K562 treated with DMSO at 1 percent for 12 hours (cell line): ENCODE data around the gene SGMS2. TPM values are rescaled to one million over a fixed set of nuclear protein-coding genes. Genes with fewer than 3 reads are reported as not detected.

Source experiments
- total RNA-seq: library from RNA; unstranded; fragments of 300-600 nt; gene quantifications from 2 replicates; pipeline ENCODE4 v1.2.3, GENCODE V29; 2022; ENCODE audit not compliant: insufficient read depth

Gene SGMS2
- total RNA-seq = not detected in 2 replicates

GRCh38 chr4:107824350-107825071, at the start of gene SGMS2:
TSS of gene SGMS2 (plus strand) at chr4:107824932. CDS start at chr4:107895554, 70,622 bp downstream.

GRCh38 chr4:107930821-107931774, 106.4 kb downstream of the SGMS2 start, which contains the start of gene CYP2U1:
TSS of gene CYP2U1 (plus strand) at chr4:107931549. CDS start at chr4:107931644, 95 bp downstream.

Other genes with a start within 250 kb of the SGMS2 start
- 38.4 and 63.7 TPM in 2 replicates for gene PAPSS1, start 104.7 kb upstream of the SGMS2 start, total RNA-seq
- 0.16 and 0.53 TPM in 2 replicates for gene CYP2U1, start 106.6 kb downstream of the SGMS2 start, total RNA-seq
- 39.6 and 61.0 TPM in 2 replicates for gene HADH, start 165.0 kb downstream of the SGMS2 start, total RNA-seq